NCI-H2171 treated with DMSO at 0.1 percent for 48 hours (cell line): ENCODE results near the gene KCNMB3.
"Not testable (repeated sequence)": the region's sequence is repeated elsewhere in the genome, so short reads cannot be mapped to it uniquely, and the experiment has no call there.

Experiments
- DNase-seq: peaks from one replicate; lab custom pipeline; 2025; lab: John Stamatoyannopoulos, UW

The KCNMB3 gene

GRCh38 chr3:179264449-179264848 is 13.5 kb upstream of the KCNMB3 start:
- no peak for DNase-seq

- no peak for DNase-seq
These were observed 12.2 kb upstream of the KCNMB3 start for GRCh38 chr3:179263134-179263533.

- DNase-seq: peak; percentile 60
These were observed 10.2 kb upstream of the KCNMB3 start for GRCh38 chr3:179260949-179261765.

- not testable (repeated sequence) for DNase-seq
These were observed 9.2 kb upstream of the KCNMB3 start for GRCh38 chr3:179259959-179260756.

GRCh38 chr3:179258820-179259219 is 7.9 kb upstream of the KCNMB3 start:
- DNase-seq: no peak

GRCh38 chr3:179257742-179258141 is 6.8 kb upstream of the KCNMB3 start:
- DNase-seq: not testable (repeated sequence)

- DNase-seq: no peak
These were observed 5.9 kb upstream of the KCNMB3 start for GRCh38 chr3:179256813-179257212.

GRCh38 chr3:179247289-179248015 is 3.5 kb downstream of the KCNMB3 start:
- DNase-seq: no peak

- no peak for DNase-seq
These were observed 6.0 kb downstream of the KCNMB3 start for GRCh38 chr3:179244878-179245277.

GRCh38 chr3:179242859-179243258 is 8.1 kb downstream of the KCNMB3 start:
- not testable (repeated sequence) for DNase-seq

- not testable (repeated sequence) for DNase-seq
These were observed 10.6 kb downstream of the KCNMB3 start for GRCh38 chr3:179240299-179240698.

- DNase-seq: no peak
These were observed 14.1 kb downstream of the KCNMB3 start for GRCh38 chr3:179236669-179237301.

GRCh38 chr3:179234199-179234598 is 16.7 kb downstream of the KCNMB3 start:
- no peak for DNase-seq

GRCh38 chr3:179233043-179233442 is 17.9 kb downstream of the KCNMB3 start:
- DNase-seq: no peak

GRCh38 chr3:179229177-179229576 is 21.7 kb downstream of the KCNMB3 start:
- no peak for DNase-seq

GRCh38 chr3:179227349-179227748 is 23.6 kb downstream of the KCNMB3 start:
- no peak for DNase-seq

GRCh38 chr3:179224584-179224983 is 26.3 kb downstream of the KCNMB3 start:
- DNase-seq: no peak

- no peak for DNase-seq
These were observed 27.4 kb downstream of the KCNMB3 start for GRCh38 chr3:179223548-179223947.

- DNase-seq: not testable (repeated sequence)
These were observed 32.7 kb downstream of the KCNMB3 start for GRCh38 chr3:179218213-179218612.

GRCh38 chr3:179215550-179215949 is 35.4 kb downstream of the KCNMB3 start:
- not testable (repeated sequence) for DNase-seq

GRCh38 chr3:179200790-179201189 is 50.1 kb downstream of the KCNMB3 start:
- DNase-seq: no peak

- DNase-seq: no peak
These were observed 54.2 kb downstream of the KCNMB3 start for GRCh38 chr3:179196700-179197099.
